Central memory CD4-positive, alpha-beta T cell (primary cell): ENCODE data around the gene CCDC137.

ENCODE experiments used
- DNase-seq: peaks from one replicate; pipeline ENCODE4 v3.0.0; 2022

Gene CCDC137

GRCh38 chr17:81683584-81684441, 17.3 kb downstream of the CCDC137 start, which contains the start of the genes ARL16 and HGS:
Gene ARL16 (minus strand): TSS chr17:81683797. CDS start chr17:81683753, 44 bp downstream.
Gene HGS (plus strand): TSS chr17:81684011. CDS start chr17:81684067, 56 bp downstream.
- DNase-seq = peak; percentile 98

- no peak for DNase-seq
These were observed 17.9 kb downstream of the CCDC137 start for GRCh38 chr17:81684442-81684911.

DNA sequence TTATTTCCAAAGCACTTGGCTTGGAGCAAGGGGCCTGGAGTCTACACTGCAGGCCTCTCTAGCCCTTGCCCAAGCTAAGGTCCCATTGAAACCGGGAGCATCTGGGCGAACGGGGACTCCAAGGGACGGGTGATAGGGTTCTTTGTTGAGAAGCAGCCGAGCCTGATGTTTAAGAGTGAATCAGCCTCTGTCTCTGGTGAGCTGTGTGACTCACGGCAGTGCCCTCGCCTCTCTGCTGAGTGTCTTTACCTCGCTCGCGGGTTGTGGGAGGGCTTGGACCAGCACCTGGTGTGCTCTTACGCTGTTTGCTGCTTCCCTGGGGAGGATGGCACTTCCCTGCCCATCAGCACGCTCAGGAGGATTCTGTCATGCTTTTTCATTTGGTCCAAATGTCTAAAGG, 18.6 kb downstream of the CCDC137 start:
- DNase-seq = no peak

DNA sequence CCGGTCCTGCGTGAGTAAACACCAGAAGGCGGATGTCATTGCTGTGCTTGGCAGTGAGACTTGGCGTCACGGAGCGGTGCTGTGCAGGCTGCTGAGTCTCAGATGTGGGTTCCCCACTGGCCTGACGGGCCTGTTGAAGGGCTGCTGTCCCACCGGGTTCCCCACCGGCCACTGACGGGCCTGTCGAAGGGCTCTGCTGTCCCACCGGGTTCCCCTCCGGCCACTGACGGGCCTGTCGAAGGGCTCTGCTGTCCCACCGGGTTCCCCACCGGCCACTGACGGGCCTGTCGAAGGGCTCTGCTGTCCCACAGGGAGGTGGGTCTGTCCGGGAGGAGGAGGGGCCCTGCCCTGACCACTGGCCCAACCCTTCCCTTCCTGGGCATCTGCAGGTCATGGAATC, 20.1 kb downstream of the CCDC137 start:
- DNase-seq = no peak

GRCh38 chr17:81687770-81688541, 21.4 kb downstream of the CCDC137 start:
- no peak for DNase-seq

DNA sequence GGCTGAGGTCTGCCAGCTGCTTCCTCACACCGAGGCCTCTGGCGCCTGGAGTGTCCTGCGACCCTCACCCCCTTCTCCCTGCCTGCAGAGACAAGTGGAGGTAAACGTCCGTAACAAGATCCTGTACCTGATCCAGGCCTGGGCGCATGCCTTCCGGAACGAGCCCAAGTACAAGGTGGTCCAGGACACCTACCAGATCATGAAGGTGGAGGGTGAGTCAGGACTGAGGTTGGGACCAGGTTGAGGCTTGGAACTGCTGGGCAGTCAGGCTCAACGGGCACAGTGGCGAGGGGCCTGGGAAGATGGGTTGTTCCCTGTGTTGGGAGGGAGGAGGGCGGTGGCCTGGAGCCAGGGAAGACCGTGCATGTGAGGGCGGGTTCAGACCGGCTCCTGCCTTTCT, 22.1 kb downstream of the CCDC137 start:
- DNase-seq = no peak

DNA sequence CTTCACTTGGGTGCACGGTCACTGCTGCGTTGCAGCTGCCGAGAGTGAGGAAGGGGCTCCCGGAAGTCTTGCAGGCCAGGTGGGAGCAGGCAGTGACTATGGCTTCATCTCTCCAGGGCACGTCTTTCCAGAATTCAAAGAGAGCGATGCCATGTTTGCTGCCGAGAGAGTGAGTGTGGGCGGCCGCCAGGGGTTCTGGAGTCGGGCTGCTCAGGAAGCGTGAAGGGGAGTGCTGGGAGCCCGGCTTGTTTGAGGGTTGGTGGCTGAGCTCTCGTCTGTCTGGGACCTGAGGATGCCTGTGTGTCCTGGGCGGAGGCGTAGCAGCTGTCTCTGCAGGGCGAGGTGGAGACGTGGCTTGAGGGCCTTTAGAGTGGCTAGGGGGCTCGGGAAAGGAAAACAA, 23.5 kb downstream of the CCDC137 start:
- no peak for DNase-seq

DNA sequence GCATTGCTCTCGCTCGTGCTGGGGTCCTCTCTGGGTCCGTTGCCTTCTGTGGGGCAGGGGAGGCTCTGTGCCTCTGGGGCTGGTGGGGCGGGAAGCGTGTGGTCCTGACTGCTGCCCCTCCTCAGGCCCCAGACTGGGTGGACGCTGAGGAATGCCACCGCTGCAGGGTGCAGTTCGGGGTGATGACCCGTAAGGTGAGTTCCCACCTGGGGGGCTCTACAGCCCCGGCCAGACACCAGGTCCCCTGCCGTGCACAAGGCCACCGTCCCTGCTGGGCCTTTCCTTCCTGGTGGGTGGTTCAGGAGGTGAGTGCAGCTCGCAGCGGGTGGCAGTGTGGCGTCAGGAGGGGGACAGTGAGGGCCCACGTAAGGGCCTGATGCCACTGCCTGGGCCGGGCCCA, 24.0 kb downstream of the CCDC137 start:
- DNase-seq = no peak

DNA sequence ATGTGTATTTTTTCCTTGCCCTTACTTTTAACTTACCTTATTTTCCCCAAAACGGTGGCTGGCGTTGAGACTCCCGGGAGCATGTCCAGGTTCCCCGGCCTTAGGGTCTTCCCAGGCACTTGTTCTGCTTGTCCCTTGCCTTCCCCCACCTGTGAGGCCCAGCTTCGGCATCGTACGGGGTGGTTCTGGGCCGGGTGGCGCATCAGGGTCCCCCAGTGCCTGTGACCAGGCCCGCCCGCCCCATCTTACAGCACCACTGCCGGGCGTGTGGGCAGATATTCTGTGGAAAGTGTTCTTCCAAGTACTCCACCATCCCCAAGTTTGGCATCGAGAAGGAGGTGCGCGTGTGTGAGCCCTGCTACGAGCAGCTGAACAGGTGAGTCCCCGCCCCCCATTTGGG, 24.7 kb downstream of the CCDC137 start:
- no peak for DNase-seq

DNA sequence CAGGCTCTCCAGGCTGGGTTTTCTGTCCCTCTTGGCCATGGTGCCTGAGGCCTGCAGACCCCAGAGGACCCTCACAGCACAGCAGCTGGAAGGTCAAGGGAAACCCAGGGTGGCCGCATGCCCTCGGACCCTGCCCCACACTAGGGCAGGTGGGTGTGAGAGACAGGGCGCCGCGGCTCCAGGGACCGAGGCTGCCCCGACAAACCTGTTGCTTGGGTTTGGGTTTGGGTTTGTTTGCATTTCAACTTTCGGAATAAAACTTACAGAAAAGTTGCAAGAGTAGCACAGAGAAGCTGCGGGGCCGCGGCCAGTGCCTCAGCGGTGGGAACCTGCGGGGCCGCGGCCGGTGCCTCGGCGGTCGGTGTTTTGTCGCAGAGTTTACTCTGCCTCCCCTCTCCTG, 25.1 kb downstream of the CCDC137 start:
- DNase-seq = no peak

DNA sequence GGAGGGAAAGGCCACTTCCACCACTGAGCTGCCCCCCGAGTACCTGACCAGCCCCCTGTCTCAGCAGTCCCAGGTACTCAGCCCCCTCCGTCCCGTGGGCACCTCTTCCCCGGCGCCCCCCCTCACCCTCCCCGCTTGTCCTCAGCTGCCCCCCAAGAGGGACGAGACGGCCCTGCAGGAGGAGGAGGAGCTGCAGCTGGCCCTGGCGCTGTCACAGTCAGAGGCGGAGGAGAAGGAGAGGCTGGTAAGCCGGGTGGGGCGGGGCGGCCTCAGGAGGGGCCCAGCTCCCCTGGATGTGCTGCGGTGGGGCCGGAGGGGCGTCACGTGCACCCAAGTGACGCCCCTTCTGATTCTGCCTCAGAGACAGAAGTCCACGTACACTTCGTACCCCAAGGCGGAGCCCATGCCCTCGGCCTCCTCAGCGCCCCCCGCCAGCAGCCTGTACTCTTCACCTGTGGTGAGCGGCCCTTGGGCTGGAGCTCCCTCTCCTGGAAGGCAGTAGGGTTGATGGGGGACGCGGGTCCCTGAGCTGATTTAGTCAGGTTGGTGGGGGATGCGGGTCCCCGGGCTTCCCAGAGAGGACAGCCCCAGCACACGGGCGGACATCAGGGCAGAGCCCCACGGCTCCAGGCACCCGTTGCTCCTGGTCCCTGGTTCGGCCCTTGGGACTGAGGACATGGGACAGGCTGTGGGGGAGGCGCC, 27.1 kb downstream of the CCDC137 start:
- DNase-seq = no peak

DNA sequence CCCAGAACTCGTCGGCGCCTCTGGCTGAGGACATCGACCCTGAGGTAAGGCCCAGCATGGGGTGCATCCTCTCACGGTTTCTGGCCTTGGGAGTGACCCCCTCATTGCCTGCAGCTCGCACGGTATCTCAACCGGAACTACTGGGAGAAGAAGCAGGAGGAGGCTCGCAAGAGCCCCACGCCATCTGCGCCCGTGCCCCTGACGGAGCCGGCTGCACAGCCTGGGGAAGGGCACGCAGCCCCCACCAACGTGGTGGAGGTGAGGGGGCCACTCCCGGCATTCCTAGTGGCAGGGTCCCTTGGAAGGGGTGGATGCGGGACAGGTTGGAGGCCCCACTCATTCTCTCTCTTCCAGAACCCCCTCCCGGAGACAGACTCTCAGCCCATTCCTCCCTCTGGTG, 28.3 kb downstream of the CCDC137 start:
- DNase-seq = no peak

- DNase-seq = no peak
These were observed 28.7 kb downstream of the CCDC137 start for GRCh38 chr17:81695211-81695610.

DNA sequence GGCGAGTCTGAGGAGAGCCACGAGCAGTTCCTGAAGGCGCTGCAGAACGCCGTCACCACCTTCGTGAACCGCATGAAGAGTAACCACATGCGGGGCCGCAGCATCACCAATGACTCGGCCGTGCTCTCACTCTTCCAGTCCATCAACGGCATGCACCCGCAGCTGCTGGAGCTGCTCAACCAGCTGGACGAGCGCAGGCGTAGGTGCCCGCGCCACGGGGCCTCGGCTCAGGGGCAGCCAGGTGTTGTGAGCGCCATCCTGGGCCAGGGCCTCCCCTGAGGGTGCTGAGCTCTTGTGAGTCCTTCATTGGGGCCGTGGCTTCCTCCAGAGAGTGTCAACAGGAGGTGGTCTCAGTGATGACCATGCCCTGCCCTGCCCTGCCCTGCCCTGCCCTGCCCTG, 29.3 kb downstream of the CCDC137 start:
- no peak for DNase-seq

DNA sequence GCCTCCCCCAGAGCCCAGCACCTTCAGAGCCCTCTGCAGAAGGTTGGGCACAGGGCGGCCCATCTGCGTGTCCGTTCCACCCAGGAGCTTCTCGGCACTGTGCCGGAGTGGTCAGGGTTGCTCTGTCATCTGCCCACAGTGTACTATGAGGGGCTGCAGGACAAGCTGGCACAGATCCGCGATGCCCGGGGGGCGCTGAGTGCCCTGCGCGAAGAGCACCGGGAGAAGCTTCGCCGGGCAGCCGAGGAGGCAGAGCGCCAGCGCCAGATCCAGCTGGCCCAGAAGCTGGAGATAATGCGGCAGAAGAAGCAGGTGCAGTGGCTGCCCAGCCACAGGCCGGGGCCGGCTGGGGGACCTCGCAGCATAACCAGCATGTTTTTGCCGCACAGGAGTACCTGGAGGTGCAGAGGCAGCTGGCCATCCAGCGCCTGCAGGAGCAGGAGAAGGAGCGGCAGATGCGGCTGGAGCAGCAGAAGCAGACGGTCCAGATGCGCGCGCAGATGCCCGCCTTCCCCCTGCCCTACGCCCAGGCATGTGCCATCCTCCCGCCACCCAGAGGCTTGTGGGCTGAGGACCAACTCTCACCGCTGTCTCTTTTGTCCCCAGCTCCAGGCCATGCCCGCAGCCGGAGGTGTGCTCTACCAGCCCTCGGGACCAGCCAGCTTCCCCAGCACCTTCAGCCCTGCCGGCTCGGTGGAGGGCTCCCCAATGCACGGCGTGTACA, 29.8 kb downstream of the CCDC137 start:
- DNase-seq = no peak

DNA sequence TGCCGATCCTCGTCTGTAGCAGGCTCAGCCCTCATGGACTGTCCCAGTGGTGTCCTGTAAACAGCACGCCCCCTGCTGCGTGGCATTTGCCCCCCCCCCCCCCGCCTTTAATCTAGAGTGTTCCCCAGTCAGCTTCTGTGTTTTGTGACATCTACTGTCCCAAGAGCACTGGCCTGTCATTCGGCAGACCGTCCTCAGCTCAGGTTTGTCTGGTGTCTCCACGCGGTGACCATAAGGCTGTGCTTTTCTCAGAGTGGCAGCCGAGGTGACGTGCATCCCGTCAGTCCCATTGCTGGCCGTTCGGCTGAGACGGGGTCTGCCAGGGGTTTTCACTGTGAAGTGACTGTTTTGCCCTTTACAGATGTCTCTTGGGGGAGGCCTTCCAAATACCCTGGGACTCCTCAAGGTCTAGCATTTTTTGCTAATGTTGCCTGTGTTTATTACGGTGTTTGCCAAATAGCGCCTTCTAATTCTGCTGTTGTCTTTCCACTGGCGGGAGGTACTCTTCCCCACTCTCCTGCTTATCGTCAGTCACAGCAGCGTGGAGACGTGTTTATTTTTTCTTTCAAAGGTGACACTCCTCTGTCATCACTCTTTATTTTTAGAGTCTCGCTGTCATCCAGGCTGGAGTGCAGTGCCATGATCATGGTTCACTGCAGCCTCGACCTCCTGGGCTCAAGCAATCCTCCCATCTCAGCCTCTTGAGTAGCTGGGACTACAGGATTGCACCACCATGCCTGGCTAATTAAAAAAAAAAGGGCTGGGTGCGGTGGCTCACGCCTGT, 30.9 kb downstream of the CCDC137 start:
- DNase-seq = no peak

- no peak for DNase-seq
These were observed 34.1 kb downstream of the CCDC137 start for GRCh38 chr17:81700353-81701287.

- no peak for DNase-seq
These were observed 34.9 kb downstream of the CCDC137 start for GRCh38 chr17:81701288-81702071.

GRCh38 chr17:81702934-81703746, 36.6 kb downstream of the CCDC137 start, which contains the start of gene MRPL12:
Gene MRPL12 (plus strand): TSS chr17:81703367. CDS start chr17:81703502, 135 bp downstream.
- peak; percentile 83 for DNase-seq
